CD4-positive, CD25-positive, alpha-beta regulatory T cell (primary cell): Measurements from ENCODE around the gene CIC. TPM values are rescaled to one million over a fixed set of nuclear protein-coding genes. Genes with fewer than 3 reads are reported as not detected.
A peak's percentile ranks its signal among the peaks of the same experiment; 100 is the strongest.

ENCODE experiments used
- ATAC-seq, 2 donors: fragments of 150-1000 bp; cut with Tn5 transposase; one replicate each; pipeline ENCODE4 v1.10.0; 2021; ENCODE audit warnings: low read depth in 2 of 2, moderate number of reproducible peaks in 2 of 2, moderate library complexity in 1 of 2
- DNase-seq, 3 donors: peaks; one replicate each; pipeline versions ENCODE4 v3.0.0 to v3.0.0-alpha.2; 2012 to 2022; ENCODE audit warnings: mixed read lengths in 1 of 3
- H3K27ac ChIP-seq: one replicate; pipeline ENCODE4 v1.7.0; 2013; ENCODE audit warnings: mild to moderate bottlenecking, low read length; ENCODE audit not compliant: insufficient read depth, poor library complexity, severe bottlenecking
- H3K27me3 ChIP-seq: one replicate; pipeline ENCODE4 v1.7.0; 2013; ENCODE audit warnings: low read length; ENCODE audit not compliant: control insufficient read depth, insufficient read depth
- H3K36me3 ChIP-seq: one replicate; pipeline ENCODE4 v1.7.0; 2013; ENCODE audit warnings: mild to moderate bottlenecking, low read length, moderate library complexity; ENCODE audit not compliant: control insufficient read depth, insufficient read depth
- H3K4me1 ChIP-seq: 2 replicates; pipeline ENCODE4 v1.7.0; 2013; ENCODE audit warnings: mild to moderate bottlenecking, low read length; ENCODE audit not compliant: insufficient read depth, control insufficient read depth, poor library complexity, severe bottlenecking
- H3K4me3 ChIP-seq: one replicate; pipeline ENCODE4 v1.7.0; 2013; ENCODE audit warnings: low read depth, mild to moderate bottlenecking, low read length, moderate library complexity
- H3K9me3 ChIP-seq, 2 experiments: 1 replicate in 1 of 2; 2 replicates in 1 of 2; pipeline ENCODE4 v1.7.0; 2013; ENCODE audit warnings: low read length in 2 of 2, mild to moderate bottlenecking in 1 of 2, moderate library complexity in 1 of 2; ENCODE audit not compliant: control insufficient read depth in 2 of 2
- H3K27ac Mint-ChIP-seq, 3 donors: one replicate each; pipeline ENCODE4 v1.8.0; 2020 to 2022; ENCODE audit warnings: mild to moderate bottlenecking in 3 of 3, mixed read lengths in 3 of 3, moderate library complexity in 2 of 3
- H3K27me3 Mint-ChIP-seq: one replicate; pipeline ENCODE4 v1.8.0; 2022; ENCODE audit warnings: mild to moderate bottlenecking, mixed read lengths
- H3K36me3 Mint-ChIP-seq: one replicate; pipeline ENCODE4 v1.8.0; 2020; ENCODE audit warnings: mixed read lengths
- H3K4me1 Mint-ChIP-seq, 4 donors: one replicate each; pipeline ENCODE4 v1.8.0; 2020 to 2022; ENCODE audit warnings: mixed read lengths in 4 of 4, mild to moderate bottlenecking in 1 of 4
- H3K4me3 Mint-ChIP-seq, 4 donors: one replicate each; pipeline ENCODE4 v1.8.0; 2020 to 2022; ENCODE audit warnings: mild to moderate bottlenecking in 4 of 4, mixed read lengths in 4 of 4, moderate library complexity in 3 of 4
- H3K9me3 Mint-ChIP-seq, 7 donors: one replicate each; pipeline ENCODE4 v1.8.0; 2020 to 2022; ENCODE audit warnings: mixed read lengths in 7 of 7, mild to moderate bottlenecking in 3 of 7, moderate library complexity in 2 of 7
- polyA plus RNA-seq, 4 donors: library from polyadenylated mRNA; unstranded; fragments of 300-500 nt; fragmentation: Illumina TruSeq; gene quantifications; one replicate each; pipeline ENCODE4 v1.2.3, GENCODE V29; 2021
- total RNA-seq: library from RNA; stranded (reverse); gene quantifications from one replicate; pipeline ENCODE4 v1.2.3, GENCODE V29; 2022

Gene CIC
- total RNA-seq, result 124 TPM
- polyA plus RNA-seq, result under 1 TPM; 0.41 to 0.91 (median 0.68) TPM

GRCh38 chr19:42268704-42269477 is at the start of gene CIC:
Gene CIC, plus strand, starts transcription at chr19:42269252. Its CDS starts 2,532 bp downstream, at chr19:42271784.
- no peaks in the 10 kb centered on the region for H3K27me3 ChIP-seq
- H3K4me3 ChIP-seq, result peak within 1 kb of the TSS; percentile 88
- H3K36me3 Mint-ChIP-seq, result no peaks in the 10 kb centered on the region
- H3K9me3 Mint-ChIP-seq, result no peaks in the 10 kb centered on the region
- DNase-seq, result peak; percentile 98 to 100 (median 100)
- H3K4me1 Mint-ChIP-seq, result peaks cover 0 to 24% (median 16%) of the 10 kb centered on the region in 4 donors
- no peaks in the 10 kb centered on the region for H3K27me3 Mint-ChIP-seq
- peak within 1 kb of the TSS; percentile 90 to 98 (median 92) for H3K4me3 Mint-ChIP-seq
- peak within 1 kb of the TSS; percentile 99 for H3K27ac ChIP-seq
- ATAC-seq, result peak; percentile 83 to 86
- peaks cover 30% of the 10 kb centered on the region for H3K4me1 ChIP-seq
- peak within 1 kb of the TSS in 2 of 3 donors; percentile 98 to 99 for H3K27ac Mint-ChIP-seq
- peaks cover 4% of the 10 kb centered on the region for H3K36me3 ChIP-seq
- H3K9me3 ChIP-seq, result no peaks in the 10 kb centered on the region

DNA sequence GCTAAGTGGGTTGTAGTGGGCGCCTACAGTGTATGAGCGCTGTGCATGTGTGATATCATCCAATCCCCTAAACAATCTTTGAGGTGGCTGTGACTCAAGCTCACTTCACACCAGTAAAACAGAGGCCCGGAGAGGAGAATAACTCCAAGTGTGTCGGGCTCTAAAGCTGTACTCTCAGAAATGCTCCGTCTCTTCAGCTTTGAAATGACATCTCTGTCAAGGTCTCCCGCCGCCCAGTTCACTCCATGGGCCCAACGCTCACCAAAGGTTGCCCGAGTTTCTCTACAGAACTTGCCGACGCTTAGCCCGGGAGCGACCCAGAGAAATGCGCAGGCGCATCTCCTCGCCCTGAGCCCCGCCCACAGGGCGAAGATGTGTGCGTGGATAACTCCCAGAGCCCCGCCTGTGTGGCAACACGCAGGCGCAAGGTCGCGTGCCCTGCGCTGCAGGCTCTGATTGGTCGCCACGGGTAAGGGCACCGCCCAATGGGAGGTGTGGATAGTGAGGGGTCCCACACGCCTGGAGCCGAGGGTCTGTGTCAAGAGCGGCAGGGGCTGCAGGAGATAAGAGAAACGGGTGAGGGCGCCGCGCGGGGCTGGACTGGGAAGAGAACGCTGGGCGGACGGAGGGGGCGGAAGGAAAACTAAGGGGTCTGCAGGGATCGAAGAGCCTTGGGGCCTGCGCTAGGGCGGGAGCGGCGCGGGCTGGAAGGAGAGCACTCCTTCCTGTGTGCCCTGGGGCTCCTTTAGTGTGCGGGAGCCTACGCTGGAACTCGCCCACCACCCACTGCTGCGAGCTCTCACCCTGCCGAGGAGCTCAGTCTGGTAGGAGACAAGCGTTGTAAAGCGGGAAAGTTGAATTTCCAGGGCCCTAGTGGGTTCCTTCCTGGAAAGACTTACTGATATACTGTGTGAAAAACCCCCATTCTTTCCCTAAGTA is 49.0 kb upstream of the CIC start, which contains the start of gene ZNF526:
Gene ZNF526 (plus strand): TSS at position 501 of the 939 bp plus-strand sequence. CDS start 4,092 bp downstream, outside the sequence.
- H3K4me1 Mint-ChIP-seq, result peaks cover 13 to 64% (median 46%) of the 10 kb centered on the region in 4 donors
- ATAC-seq, result peak; percentile 82 to 83
- peaks cover 7% of the 10 kb centered on the region for H3K27me3 Mint-ChIP-seq
- peak; percentile 97 to 98 (median 98) for DNase-seq
- H3K9me3 ChIP-seq, result no peaks in the 10 kb centered on the region
- peak within 1 kb of the TSS; percentile 76 for H3K4me3 ChIP-seq
- H3K4me3 Mint-ChIP-seq, result peak within 1 kb of the TSS; percentile 94 to 100 (median 98)
- peaks cover 0 to 2% (median 0%) of the 10 kb centered on the region in 7 donors for H3K9me3 Mint-ChIP-seq
- H3K27ac Mint-ChIP-seq, result peak within 1 kb of the TSS; percentile 97 to 99 (median 98)
- H3K36me3 ChIP-seq, result peaks cover 21% of the 10 kb centered on the region
- peaks cover 19% of the 10 kb centered on the region for H3K36me3 Mint-ChIP-seq
- H3K27ac ChIP-seq, result peak within 1 kb of the TSS; percentile 97
- peaks cover 58% of the 10 kb centered on the region for H3K4me1 ChIP-seq
- H3K27me3 ChIP-seq, result no peaks in the 10 kb centered on the region

DNA sequence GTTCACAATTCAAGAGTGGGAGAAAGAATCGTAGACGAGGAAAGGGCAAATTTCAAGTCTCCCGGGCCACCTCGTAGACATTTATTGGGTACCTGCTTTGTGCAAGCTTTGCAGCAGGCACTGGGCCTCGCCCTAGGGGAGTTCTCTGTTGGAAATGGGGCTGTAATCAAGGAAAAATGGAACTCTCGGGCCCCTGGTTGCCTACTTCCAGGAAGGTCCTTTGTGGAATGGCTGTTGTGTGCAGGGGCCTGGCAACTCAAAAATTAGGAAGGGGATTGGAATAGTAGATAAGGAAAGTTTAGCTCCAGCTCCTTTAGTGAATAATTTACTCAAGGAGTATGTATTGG is 48.3 kb upstream of the CIC start:
- H3K27me3 ChIP-seq, result no peaks in the 10 kb centered on the region
- H3K4me3 ChIP-seq, result peak overlapping the region; percentile 76
- peaks cover 20% of the 10 kb centered on the region for H3K36me3 ChIP-seq
- H3K27ac ChIP-seq, result peak overlapping the region; percentile 97
- peaks cover 52% of the 10 kb centered on the region for H3K4me1 ChIP-seq
- Mint-ChIP-seq H3K9me3 (peaks cover 0 to 2% (median 0%) of the 10 kb centered on the region in 7 donors), H3K27ac (peak overlapping the region; percentile 41 to 99 (median 97)), H3K36me3 (peaks cover 13% of the 10 kb centered on the region), H3K4me1 (peaks cover 12 to 58% (median 40%) of the 10 kb centered on the region in 4 donors), H3K27me3 (peaks cover 7% of the 10 kb centered on the region), H3K4me3 (peak overlapping the region; percentile 94 to 100 (median 98))
- DNase-seq, result no peak
- no peaks in the 10 kb centered on the region for H3K9me3 ChIP-seq
- ATAC-seq, result no peak

GRCh38 chr19:42224940-42225717 is 43.9 kb upstream of the CIC start:
- Mint-ChIP-seq H3K9me3 (peaks cover 0 to 1% (median 0%) of the 10 kb centered on the region in 7 donors), H3K27ac (peak overlapping the region in 1 of 3 donors; percentile 60), H3K4me3 (no peak overlapping the region), H3K4me1 (peaks cover under 1 to 50% (median 24%) of the 10 kb centered on the region in 4 donors), H3K36me3 (peaks cover 26% of the 10 kb centered on the region), H3K27me3 (peaks cover 3% of the 10 kb centered on the region)
- H3K27me3 ChIP-seq, result no peaks in the 10 kb centered on the region
- H3K4me1 ChIP-seq, result peaks cover 20% of the 10 kb centered on the region
- no peak overlapping the region for H3K27ac ChIP-seq
- ATAC-seq, result no peak
- peaks cover 51% of the 10 kb centered on the region for H3K36me3 ChIP-seq
- H3K4me3 ChIP-seq, result no peak overlapping the region
- DNase-seq, result no peak
- no peaks in the 10 kb centered on the region for H3K9me3 ChIP-seq

- ATAC-seq (no peak), DNase-seq (no peak)
- peaks cover 24% of the 10 kb centered on the region for H3K36me3 Mint-ChIP-seq
- Histone ChIP-seq H3K9me3 (no peaks in the 10 kb centered on the region), H3K4me3 (no peak overlapping the region), H3K36me3 (peaks cover 56% of the 10 kb centered on the region), H3K27ac (no peak overlapping the region), H3K27me3 (no peaks in the 10 kb centered on the region), H3K4me1 (peaks cover 14% of the 10 kb centered on the region)
- peaks cover 0 to 43% (median 18%) of the 10 kb centered on the region in 4 donors for H3K4me1 Mint-ChIP-seq
- H3K27ac Mint-ChIP-seq, result no peak overlapping the region
- H3K9me3 Mint-ChIP-seq, result peaks cover 0 to 1% (median 0%) of the 10 kb centered on the region in 7 donors
- H3K4me3 Mint-ChIP-seq, result peak overlapping the region in 1 of 4 donors; percentile 77
- H3K27me3 Mint-ChIP-seq, result no peaks in the 10 kb centered on the region
Observed at GRCh38 chr19:42225718-42226292, 43.2 kb upstream of the CIC start.

- no peak for DNase-seq
- peaks cover 66% of the 10 kb centered on the region for H3K36me3 ChIP-seq
- Mint-ChIP-seq H3K27ac (peak overlapping the region in 1 of 3 donors; percentile 74), H3K9me3 (peaks cover 0 to 1% (median 0%) of the 10 kb centered on the region in 7 donors), H3K4me1 (peaks cover 0 to 38% (median 16%) of the 10 kb centered on the region in 4 donors), H3K27me3 (no peaks in the 10 kb centered on the region), H3K36me3 (peaks cover 25% of the 10 kb centered on the region), H3K4me3 (peak overlapping the region in 1 of 4 donors; percentile 5)
- H3K27me3 ChIP-seq, result no peaks in the 10 kb centered on the region
- H3K9me3 ChIP-seq, result no peaks in the 10 kb centered on the region
- peaks cover 3% of the 10 kb centered on the region for H3K4me1 ChIP-seq
- no peak overlapping the region for H3K27ac ChIP-seq
- ATAC-seq, result no peak
- no peak overlapping the region for H3K4me3 ChIP-seq
Observed at GRCh38 chr19:42226886-42227285, 42.2 kb upstream of the CIC start.
